ENCODE measurements around the gene SLC4A8. TPM values are rescaled to one million over a fixed set of nuclear protein-coding genes. Genes with fewer than 3 reads are reported as not detected.

Gene SLC4A8
- total RNA-seq (2022; extraction: Qiagen RNA extraction): 0.57 to 1.7 TPM (median 1.3 TPM) in 5 replicates

DNA sequence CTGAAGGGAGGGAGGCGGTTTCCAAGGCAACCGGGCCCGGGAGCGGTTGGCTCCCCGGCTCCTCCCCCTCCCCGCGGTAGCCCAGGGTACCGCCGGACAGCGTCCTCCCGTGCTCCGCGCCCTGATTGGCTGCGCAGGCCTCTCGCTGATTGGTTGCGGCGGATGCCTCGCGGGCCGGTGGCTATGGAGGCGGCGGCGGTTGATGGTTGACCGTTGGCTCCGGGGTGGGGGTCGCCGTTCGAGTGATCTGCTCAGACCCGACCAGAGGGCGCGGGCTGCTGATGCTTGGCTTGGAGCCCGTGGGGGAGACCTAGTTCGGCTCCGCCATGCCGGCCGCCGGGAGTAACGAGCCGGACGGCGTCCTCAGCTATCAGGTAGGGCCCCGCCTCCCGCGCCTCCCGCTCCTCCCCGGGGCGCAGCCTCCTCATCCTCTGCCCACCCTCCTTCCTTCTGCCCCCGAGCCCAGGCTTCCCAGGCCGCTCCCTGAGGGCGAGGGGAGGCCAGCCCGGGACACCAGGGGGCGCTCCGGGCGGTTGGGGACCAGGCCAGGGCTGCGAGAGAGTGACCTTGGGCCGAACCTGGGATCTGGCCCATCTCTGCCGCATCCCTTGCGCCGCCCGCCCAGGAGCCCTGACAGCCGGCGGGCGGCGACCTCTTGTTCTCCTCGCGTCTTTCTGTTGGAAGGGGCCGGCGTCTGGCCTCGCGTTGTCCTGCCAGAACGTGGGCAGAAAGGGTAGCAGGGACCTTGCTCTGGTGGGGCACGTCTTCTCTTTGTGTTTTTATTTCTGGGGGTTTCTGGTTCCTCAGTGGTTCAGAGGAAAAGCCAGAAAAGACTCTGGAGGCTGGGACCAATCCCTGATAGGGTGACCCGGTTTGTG lies at the start of gene SLC4A8:
Gene SLC4A8 (plus strand): TSS at position 170 of the 878 bp plus-strand sequence. CDS start 157 bp downstream, at position 327.

DNA sequence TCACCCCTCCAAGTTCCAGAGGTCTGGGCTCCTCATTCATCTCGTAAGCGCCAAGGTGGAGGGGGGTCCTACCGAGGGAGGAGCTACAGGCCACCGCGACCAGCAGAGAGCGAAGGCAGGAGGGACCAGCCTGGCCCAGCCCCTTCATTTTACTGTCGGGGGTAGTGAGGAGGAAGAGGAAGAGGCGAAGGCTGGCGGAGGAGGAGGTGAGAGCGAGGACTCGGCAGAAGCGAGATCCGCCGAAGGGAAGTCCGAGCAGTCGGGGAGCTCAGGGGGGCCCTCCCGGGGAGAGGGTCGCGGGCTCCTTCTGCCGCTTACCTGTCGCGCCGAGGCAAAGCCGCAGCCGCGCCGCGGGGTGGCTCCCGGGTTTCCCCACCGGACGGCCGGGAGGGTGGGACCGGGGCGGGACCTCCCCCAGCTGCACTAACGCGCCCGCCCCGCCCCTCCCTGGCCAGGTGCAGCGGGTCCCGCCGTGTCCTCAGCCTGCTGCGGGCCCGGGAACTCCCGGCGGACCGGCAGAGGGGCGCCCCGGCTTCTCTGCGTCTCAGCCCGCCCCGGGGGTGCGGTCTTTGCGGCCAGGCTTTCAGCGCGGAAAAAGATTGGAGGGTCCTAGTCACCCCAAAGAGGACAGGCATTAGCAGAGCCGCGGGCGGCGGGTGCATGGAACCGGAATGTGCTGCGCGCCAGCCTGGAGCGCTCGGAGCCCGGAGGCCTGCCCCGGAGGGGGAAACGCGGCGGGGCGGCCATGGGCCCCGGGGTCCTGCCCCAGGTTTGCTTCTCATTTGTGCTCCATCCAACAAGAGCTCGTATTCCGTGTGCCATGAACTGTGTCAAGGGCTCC lies 33.1 kb upstream of the SLC4A8 start, which contains the start of gene GALNT6:
Gene GALNT6 (minus strand): TSS at position 124 of the 841 bp plus-strand sequence. CDS start 11,625 bp downstream, outside the sequence.

Other genes with a start within 250 kb of the SLC4A8 start
- 1.0 to 3.4 TPM (median 1.6 TPM) in 5 replicates for gene POU6F1, start 206.8 kb upstream of the SLC4A8 start, total RNA-seq (2022; extraction: Qiagen RNA extraction)
- 319 to 364 TPM (median 325 TPM) in 5 replicates for gene DAZAP2, start 186.0 kb upstream of the SLC4A8 start, total RNA-seq (2022; extraction: Qiagen RNA extraction)
- 25.3 to 26.0 TPM (median 25.8 TPM) in 5 replicates for gene SMAGP, start 154.4 kb upstream of the SLC4A8 start, total RNA-seq (2022; extraction: Qiagen RNA extraction)
- 0.07 to 0.15 TPM (median 0.13 TPM) in 5 replicates for gene BIN2, start 100.7 kb upstream of the SLC4A8 start, total RNA-seq (2022; extraction: Qiagen RNA extraction)
- gene CELA1, start 78.2 kb upstream of the SLC4A8 start, total RNA-seq (2022; extraction: Qiagen RNA extraction): not detected in 5 replicates
- 2.4 to 3.8 TPM (median 3.2 TPM) in 5 replicates for gene GALNT6, start 33.4 kb upstream of the SLC4A8 start, total RNA-seq (2022; extraction: Qiagen RNA extraction)
- 1.2 to 1.9 TPM (median 1.8 TPM) in 5 replicates for gene SCN8A, start 166.4 kb downstream of the SLC4A8 start, total RNA-seq (2022; extraction: Qiagen RNA extraction)